GM23338 (cell line): ENCODE data around the gene CDK11A.
"Not testable (repeated sequence)": the region's sequence is repeated elsewhere in the genome, so short reads cannot be mapped to it uniquely, and the experiment has no call there.

Experiments
- CREB1 ChIP-seq: fragments of 250-450 bp; sonication (Bioruptor Pico); IDR thresholded peaks from 2 replicates; pipeline ENCODE4 v1.5.0; 2020; ENCODE audit warnings: low read depth, mild to moderate bottlenecking, moderate library complexity
- CTCF ChIP-seq, 2 experiments: fragments of 200-600 bp in 1 of 2; sonication (generic) in 1 of 2; conservative IDR thresholded peaks; 2 replicates each; pipeline versions ENCODE4 v1.5.1 to v1.6.1; 2016 to 2017; ENCODE audit warnings: antibody characterized with exemption in 2 of 2, low read depth in 2 of 2, mild to moderate bottlenecking in 2 of 2, moderate library complexity in 1 of 2
- EZH2 ChIP-seq: fragments of 200-600 bp; sonication (generic); IDR thresholded peaks from one replicate; pipeline ENCODE4 v1.8.0; 2017; ENCODE audit warnings: antibody characterized with exemption, mild to moderate bottlenecking, low read depth; ENCODE audit not compliant: unreplicated experiment
- EZH2phosphoT487 ChIP-seq: fragments of 200-600 bp; sonication (generic); IDR thresholded peaks from one replicate; pipeline ENCODE4 v1.8.1; 2018; ENCODE audit warnings: antibody characterized with exemption; ENCODE audit not compliant: unreplicated experiment
- POLR2AphosphoS5 ChIP-seq: IDR thresholded peaks from 2 replicates; pipeline ENCODE4 v1.6.1; 2016; ENCODE audit warnings: antibody characterized with exemption, low read depth
- REST ChIP-seq: IDR thresholded peaks from one replicate; pipeline ENCODE4 v1.6.1; 2018; ENCODE audit warnings: antibody characterized with exemption; ENCODE audit not compliant: unreplicated experiment

GRCh38 chr1:1692714-1693647 is 31.2 kb downstream of the CDK11A start, which contains the start of gene SLC35E2B:
- TF ChIP-seq REST; CTCF (conservative IDR thresholded peaks at IDR 0.05; ENCODE audit: low read depth in 2 of 2); EZH2phosphoT487; EZH2: not testable (repeated sequence)
- TF ChIP-seq POLR2AphosphoS5: peak; percentile 52; the same call in 1 of the 2 replicates
- TF ChIP-seq CREB1: peak; percentile 73
